Neural crest cell (in vitro differentiated cells): Measurements from ENCODE around the gene CCRL2. TPM values are rescaled to one million over a fixed set of nuclear protein-coding genes. Genes with fewer than 3 reads are reported as not detected.

Experiments used
- DNase-seq: peaks from one replicate; pipeline ENCODE4 v3.0.0; 2021; ENCODE audit warnings: low read depth, mixed read lengths, low spot score
- H3K27ac Mint-ChIP-seq: one replicate; pipeline ENCODE4 v1.8.0; 2021; ENCODE audit warnings: mild to moderate bottlenecking, mixed read lengths; ENCODE audit not compliant: unreplicated experiment
- H3K27me3 Mint-ChIP-seq: 2 replicates; pipeline ENCODE4 v1.8.0; 2021; ENCODE audit warnings: low read depth, mild to moderate bottlenecking, mixed read lengths
- H3K36me3 Mint-ChIP-seq: 2 replicates; pipeline ENCODE4 v1.8.0; 2021; ENCODE audit warnings: low read depth, mild to moderate bottlenecking, mixed read lengths
- H3K4me1 Mint-ChIP-seq: 2 replicates; pipeline ENCODE4 v1.8.0; 2021; ENCODE audit warnings: mixed read lengths
- H3K4me3 Mint-ChIP-seq: one replicate; pipeline ENCODE4 v1.8.0; 2021; ENCODE audit warnings: mild to moderate bottlenecking, mixed read lengths
- H3K9me3 Mint-ChIP-seq: 2 replicates; pipeline ENCODE4 v1.8.0; 2021; ENCODE audit warnings: mixed read lengths
- total RNA-seq: library from RNA; stranded (reverse); gene quantifications from 2 replicates; pipeline ENCODE4 v1.2.1, GENCODE V29; 2021
- TF ChIP-seq, protein P1 (sequence below): fragments of 200-600 bp; sonication (generic); conservative IDR thresholded peaks from 2 replicates; pipeline ENCODE4 v1.5.0; 2021; ENCODE audit warnings: antibody characterized with exemption, mild to moderate bottlenecking

The CCRL2 gene
- total RNA-seq, 1 donor from 2014 or later = not detected

DNA sequence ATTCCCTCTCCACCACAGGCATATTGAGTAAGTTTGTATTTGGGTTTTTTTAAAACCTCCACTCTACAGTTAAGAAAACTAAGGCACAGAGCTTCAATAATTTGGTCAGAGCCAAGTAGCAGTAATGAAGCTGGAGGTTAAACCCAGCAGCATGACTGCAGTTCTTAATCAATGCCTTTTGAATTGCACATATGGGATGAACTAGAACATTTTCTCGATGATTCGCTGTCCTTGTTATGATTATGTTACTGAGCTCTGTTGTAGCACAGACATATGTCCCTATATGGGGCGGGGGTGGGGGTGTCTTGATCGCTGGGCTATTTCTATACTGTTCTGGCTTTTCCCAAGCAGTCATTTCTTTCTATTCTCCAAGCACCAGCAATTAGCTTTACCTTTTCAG lies 37.9 kb upstream of the CCRL2 start:
- H3K36me3 Mint-ChIP-seq = no peaks in the 10 kb centered on the region
- TF ChIP-seq, protein P1, sequence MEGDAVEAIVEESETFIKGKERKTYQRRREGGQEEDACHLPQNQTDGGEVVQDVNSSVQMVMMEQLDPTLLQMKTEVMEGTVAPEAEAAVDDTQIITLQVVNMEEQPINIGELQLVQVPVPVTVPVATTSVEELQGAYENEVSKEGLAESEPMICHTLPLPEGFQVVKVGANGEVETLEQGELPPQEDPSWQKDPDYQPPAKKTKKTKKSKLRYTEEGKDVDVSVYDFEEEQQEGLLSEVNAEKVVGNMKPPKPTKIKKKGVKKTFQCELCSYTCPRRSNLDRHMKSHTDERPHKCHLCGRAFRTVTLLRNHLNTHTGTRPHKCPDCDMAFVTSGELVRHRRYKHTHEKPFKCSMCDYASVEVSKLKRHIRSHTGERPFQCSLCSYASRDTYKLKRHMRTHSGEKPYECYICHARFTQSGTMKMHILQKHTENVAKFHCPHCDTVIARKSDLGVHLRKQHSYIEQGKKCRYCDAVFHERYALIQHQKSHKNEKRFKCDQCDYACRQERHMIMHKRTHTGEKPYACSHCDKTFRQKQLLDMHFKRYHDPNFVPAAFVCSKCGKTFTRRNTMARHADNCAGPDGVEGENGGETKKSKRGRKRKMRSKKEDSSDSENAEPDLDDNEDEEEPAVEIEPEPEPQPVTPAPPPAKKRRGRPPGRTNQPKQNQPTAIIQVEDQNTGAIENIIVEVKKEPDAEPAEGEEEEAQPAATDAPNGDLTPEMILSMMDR = no peak
- H3K4me3 Mint-ChIP-seq = no peak overlapping the region
- H3K27ac Mint-ChIP-seq = no peak overlapping the region
- no peaks in the 10 kb centered on the region for H3K9me3 Mint-ChIP-seq
- no peaks in the 10 kb centered on the region for H3K4me1 Mint-ChIP-seq
- peaks cover 39% of the 10 kb centered on the region for H3K27me3 Mint-ChIP-seq
- no peak for DNase-seq

DNA sequence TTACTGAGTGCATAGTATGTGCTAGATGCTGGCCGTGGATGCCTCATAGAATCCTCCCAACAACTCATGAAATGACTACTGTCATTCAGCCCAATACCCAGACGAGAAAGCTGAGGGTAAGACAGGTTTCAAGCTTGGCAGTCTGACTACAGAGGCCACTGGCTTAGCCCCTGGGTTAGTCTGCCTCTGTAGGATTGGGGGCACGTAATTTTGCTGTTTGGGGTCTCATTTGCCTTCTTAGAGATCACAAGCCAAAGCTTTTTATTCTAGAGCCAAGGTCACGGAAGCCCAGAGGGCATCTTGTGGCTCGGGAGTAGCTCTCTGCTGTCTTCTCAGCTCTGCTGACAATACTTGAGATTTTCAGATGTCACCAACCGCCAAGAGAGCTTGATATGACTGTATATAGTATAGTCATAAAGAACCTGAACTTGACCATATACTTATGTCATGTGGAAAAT lies 37.4 kb upstream of the CCRL2 start:
- TF ChIP-seq, protein P1 = no peak
- Mint-ChIP-seq H3K36me3 (no peaks in the 10 kb centered on the region), H3K4me1 (no peaks in the 10 kb centered on the region), H3K27ac (no peak overlapping the region), H3K27me3 (peaks cover 45% of the 10 kb centered on the region), H3K9me3 (no peaks in the 10 kb centered on the region), H3K4me3 (no peak overlapping the region)
- DNase-seq = no peak

DNA sequence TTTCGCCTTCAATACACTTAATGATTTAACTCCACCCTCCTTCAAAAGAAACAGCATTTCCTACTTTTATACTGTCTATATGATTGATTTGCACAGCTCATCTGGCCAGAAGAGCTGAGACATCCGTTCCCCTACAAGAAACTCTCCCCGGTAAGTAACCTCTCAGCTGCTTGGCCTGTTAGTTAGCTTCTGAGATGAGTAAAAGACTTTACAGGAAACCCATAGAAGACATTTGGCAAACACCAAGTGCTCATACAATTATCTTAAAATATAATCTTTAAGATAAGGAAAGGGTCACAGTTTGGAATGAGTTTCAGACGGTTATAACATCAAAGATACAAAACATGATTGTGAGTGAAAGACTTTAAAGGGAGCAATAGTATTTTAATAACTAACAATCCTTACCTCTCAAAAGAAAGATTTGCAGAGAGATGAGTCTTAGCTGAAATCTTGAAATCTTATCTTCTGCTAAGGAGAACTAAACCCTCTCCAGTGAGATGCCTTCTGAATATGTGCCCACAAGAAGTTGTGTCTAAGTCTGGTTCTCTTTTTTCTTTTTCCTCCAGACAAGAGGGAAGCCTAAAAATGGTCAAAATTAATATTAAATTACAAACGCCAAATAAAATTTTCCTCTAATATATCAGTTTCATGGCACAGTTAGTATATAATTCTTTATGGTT lies 36.1 kb upstream of the CCRL2 start, which contains the start of gene CCR5:
CCR5 (plus strand) TSS at position 108 of the 680 bp plus-strand sequence. CDS start 1,957 bp downstream, outside the sequence.
- Mint-ChIP-seq H3K27me3 (peaks cover 55% of the 10 kb centered on the region), H3K36me3 (no peaks in the 10 kb centered on the region), H3K4me1 (no peaks in the 10 kb centered on the region), H3K27ac (no peak within 1 kb of the TSS), H3K9me3 (no peaks in the 10 kb centered on the region), H3K4me3 (no peak within 1 kb of the TSS)
- TF ChIP-seq, protein P1 = no peak
- no peak for DNase-seq

DNA sequence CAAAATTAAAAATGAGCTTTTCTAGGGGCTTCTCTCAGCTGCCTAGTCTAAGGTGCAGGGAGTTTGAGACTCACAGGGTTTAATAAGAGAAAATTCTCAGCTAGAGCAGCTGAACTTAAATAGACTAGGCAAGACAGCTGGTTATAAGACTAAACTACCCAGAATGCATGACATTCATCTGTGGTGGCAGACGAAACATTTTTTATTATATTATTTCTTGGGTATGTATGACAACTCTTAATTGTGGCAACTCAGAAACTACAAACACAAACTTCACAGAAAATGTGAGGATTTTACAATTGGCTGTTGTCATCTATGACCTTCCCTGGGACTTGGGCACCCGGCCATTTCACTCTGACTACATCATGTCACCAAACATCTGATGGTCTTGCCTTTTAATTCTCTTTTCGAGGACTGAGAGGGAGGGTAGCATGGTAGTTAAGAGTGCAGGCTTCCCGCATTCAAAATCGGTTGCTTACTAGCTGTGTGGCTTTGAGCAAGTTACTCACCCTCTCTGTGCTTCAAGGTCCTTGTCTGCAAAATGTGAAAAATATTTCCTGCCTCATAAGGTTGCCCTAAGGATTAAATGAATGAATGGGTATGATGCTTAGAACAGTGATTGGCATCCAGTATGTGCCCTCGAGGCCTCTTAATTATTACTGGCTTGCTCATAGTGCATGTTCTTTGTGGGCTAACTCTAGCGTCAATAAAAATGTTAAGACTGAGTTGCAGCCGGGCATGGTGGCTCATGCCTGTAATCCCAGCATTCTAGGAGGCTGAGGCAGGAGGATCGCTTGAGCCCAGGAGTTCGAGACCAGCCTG lies 35.3 kb upstream of the CCRL2 start:
- H3K27me3 Mint-ChIP-seq = peaks cover 59% of the 10 kb centered on the region
- no peaks in the 10 kb centered on the region for H3K9me3 Mint-ChIP-seq
- H3K4me3 Mint-ChIP-seq = no peak overlapping the region
- no peak for DNase-seq
- TF ChIP-seq, protein P1 = no peak
- H3K27ac Mint-ChIP-seq = no peak overlapping the region
- H3K4me1 Mint-ChIP-seq = no peaks in the 10 kb centered on the region
- no peaks in the 10 kb centered on the region for H3K36me3 Mint-ChIP-seq

DNA sequence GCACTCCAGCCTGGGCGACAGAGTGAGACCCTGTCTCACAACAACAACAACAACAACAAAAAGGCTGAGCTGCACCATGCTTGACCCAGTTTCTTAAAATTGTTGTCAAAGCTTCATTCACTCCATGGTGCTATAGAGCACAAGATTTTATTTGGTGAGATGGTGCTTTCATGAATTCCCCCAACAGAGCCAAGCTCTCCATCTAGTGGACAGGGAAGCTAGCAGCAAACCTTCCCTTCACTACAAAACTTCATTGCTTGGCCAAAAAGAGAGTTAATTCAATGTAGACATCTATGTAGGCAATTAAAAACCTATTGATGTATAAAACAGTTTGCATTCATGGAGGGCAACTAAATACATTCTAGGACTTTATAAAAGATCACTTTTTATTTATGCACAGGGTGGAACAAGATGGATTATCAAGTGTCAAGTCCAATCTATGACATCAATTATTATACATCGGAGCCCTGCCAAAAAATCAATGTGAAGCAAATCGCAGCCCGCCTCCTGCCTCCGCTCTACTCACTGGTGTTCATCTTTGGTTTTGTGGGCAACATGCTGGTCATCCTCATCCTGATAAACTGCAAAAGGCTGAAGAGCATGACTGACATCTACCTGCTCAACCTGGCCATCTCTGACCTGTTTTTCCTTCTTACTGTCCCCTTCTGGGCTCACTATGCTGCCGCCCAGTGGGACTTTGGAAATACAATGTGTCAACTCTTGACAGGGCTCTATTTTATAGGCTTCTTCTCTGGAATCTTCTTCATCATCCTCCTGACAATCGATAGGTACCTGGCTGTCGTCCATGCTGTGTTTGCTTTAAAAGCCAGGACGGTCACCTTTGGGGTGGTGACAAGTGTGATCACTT lies 34.3 kb upstream of the CCRL2 start:
- Mint-ChIP-seq H3K27me3 (peaks cover 66% of the 10 kb centered on the region), H3K4me3 (no peak overlapping the region), H3K27ac (no peak overlapping the region), H3K36me3 (no peaks in the 10 kb centered on the region), H3K9me3 (no peaks in the 10 kb centered on the region), H3K4me1 (no peaks in the 10 kb centered on the region)
- TF ChIP-seq, protein P1 = peak; percentile 58
- DNase-seq = no peak
